OCI-LY3 (cell line): ENCODE results near the gene PCDH15.

Experiments used
- CTCF ChIP-seq: fragments of 200-600, 300-600 bp; sonication (generic); IDR thresholded peaks from 2 replicates; pipeline ENCODE4 v1.5.1; 2014; ENCODE audit warnings: antibody characterized with exemption, low read length, low read depth
- EZH2phosphoT487 ChIP-seq: fragments of 200-600 bp; shearing (Covaris generic); IDR thresholded peaks from 2 replicates; pipeline ENCODE4 v1.6.1; 2018; ENCODE audit warnings: antibody characterized with exemption, mixed run types, low read depth

GRCh38 chr10:54667136-54667535 lies 133.9 kb downstream of the PCDH15 start:
- TF ChIP-seq CTCF (no peak), EZH2phosphoT487 (no peak)
